ES-I3 (cell line): ENCODE data around the gene HOXD12.

Experiments used
- H3K36me3 ChIP-seq: 2 replicates; pipeline ENCODE4 v1.6.1; 2013; ENCODE audit warnings: mild to moderate bottlenecking, low read length, control low read depth, moderate library complexity; ENCODE audit not compliant: insufficient read depth
- H3K4me1 ChIP-seq: 2 replicates; pipeline ENCODE4 v1.6.1; 2013; ENCODE audit warnings: mild to moderate bottlenecking, control low read depth, low read length; ENCODE audit not compliant: insufficient read depth
- H3K9ac ChIP-seq: 2 replicates; pipeline ENCODE4 v1.6.1; 2013; ENCODE audit warnings: low read depth, mild to moderate bottlenecking, low read length, moderate library complexity
- H3K9me3 ChIP-seq: 2 replicates; pipeline ENCODE4 v1.6.1; 2013; ENCODE audit warnings: mild to moderate bottlenecking, low read length, moderate library complexity; ENCODE audit not compliant: control insufficient read depth, insufficient read depth

Gene HOXD12

GRCh38 chr2:176151442-176152287, 52.1 kb downstream of the HOXD12 start, which contains the start of gene HOXD4:
Gene HOXD4, plus strand, starts transcription at chr2:176151550. Its CDS starts 84 bp downstream, at chr2:176151634.
- Histone ChIP-seq H3K4me1 (no peaks in the 10 kb centered on the region), H3K9me3 (no peaks in the 10 kb centered on the region), H3K36me3 (no peaks in the 10 kb centered on the region), H3K9ac (peak within 1 kb of the TSS; percentile 28; the same call in 1 of the 2 replicates)
